SH-SY5Y (cell line): ENCODE measurements around the gene CABLES1.

ENCODE experiments used
- GATA2 ChIP-seq: IDR thresholded peaks from 2 replicates; pipeline ENCODE4 v1.6.1; 2011; ENCODE audit warnings: mild to moderate bottlenecking, low read depth, low read length
- GATA3 ChIP-seq: IDR thresholded peaks from 2 replicates; pipeline ENCODE4 v1.6.1; 2011; ENCODE audit warnings: low read depth, mild to moderate bottlenecking, low read length, moderate library complexity

GRCh38 chr18:23189099-23189498 lies 53.8 kb downstream of the CABLES1 start:
- TF ChIP-seq GATA3 (no peak), GATA2 (no peak)
